ENCODE results near the gene COTL1. TPM values are rescaled to one million over a fixed set of nuclear protein-coding genes. Genes with fewer than 3 reads are reported as not detected.

Gene COTL1
- total and polyA plus RNA-seq, 2 of the 13 experiments (the other 11 are each of a cell fraction or from before 2014, with no cell fraction given) = 8.7 to 16.9 TPM

- TF ChIP-seq ZMAT5 (CRISPR knock-in tag; IDR thresholded peaks at IDR 0.05; ENCODE audit: borderline replicate concordance, low read depth) = no peak
- TF ChIP-seq KDM4B (CRISPR knock-in tag; IDR thresholded peaks at IDR 0.05) = no peak
- peak; percentile 77; the same call in 1 of the 2 replicates for TF ChIP-seq NFKB2 (CRISPR knock-in tag; IDR thresholded peaks at IDR 0.05; ENCODE audit: borderline replicate concordance)
- no peak for TF ChIP-seq ZUFSP (CRISPR knock-in tag; IDR thresholded peaks at IDR 0.05; ENCODE audit: borderline replicate concordance)
- peak; percentile 76 for TF ChIP-seq ARID4A (CRISPR knock-in tag; IDR thresholded peaks at IDR 0.05; ENCODE audit: borderline replicate concordance)
- 0 out of 2 replicates have a peak, but pooled peaks have one; percentile 65 for TF ChIP-seq HIVEP1 (CRISPR knock-in tag; IDR thresholded peaks at IDR 0.05)
- TF ChIP-seq MLLT10 (CRISPR knock-in tag; IDR thresholded peaks at IDR 0.05) = no peak
- peak; percentile 60; the same call in 1 of the 2 replicates for TF ChIP-seq PATZ1 (CRISPR knock-in tag; IDR thresholded peaks at IDR 0.05)
- no peak for TF ChIP-seq RELA (CRISPR knock-in tag; IDR thresholded peaks at IDR 0.05)
- TF ChIP-seq ZNF589 (CRISPR knock-in tag; conservative IDR thresholded peaks at IDR 0.05) = no peak
- no peak for TF ChIP-seq ATAD3A (CRISPR knock-in tag; IDR thresholded peaks at IDR 0.05)
- no peak for TF ChIP-seq TRIM22 (IDR thresholded peaks at IDR 0.05)
- no peak for TF ChIP-seq DBP (CRISPR knock-in tag; IDR thresholded peaks at IDR 0.05; ENCODE audit: not compliant biosample characterization)
- no peak for TF ChIP-seq SMAD1 (CRISPR knock-in tag; IDR thresholded peaks at IDR 0.05; ENCODE audit: borderline replicate concordance, low read depth)
- no peak for TF ChIP-seq RBAK (CRISPR knock-in tag; IDR thresholded peaks at IDR 0.05)
- 0 out of 2 replicates have a peak, but pooled peaks have one; percentile 52 for TF ChIP-seq ZNF468 (CRISPR knock-in tag; IDR thresholded peaks at IDR 0.05)
- peak; percentile 59; the same call in 1 of the 2 replicates for TF ChIP-seq ADNP (CRISPR knock-in tag; IDR thresholded peaks at IDR 0.05)
- no peak for TF ChIP-seq SMAD9 (CRISPR knock-in tag; IDR thresholded peaks at IDR 0.05)
Observed at GRCh38 chr16:84647828-84648594, 30.1 kb upstream of the COTL1 start, which contains the start of gene KLHL36 (continued).
